Activated CD4-positive, CD25-positive, alpha-beta regulatory T cell treated with anti-CD3 and anti-CD28 coated beads, Interleukin-2, amount 50 U/mL, for 72 hours (primary cell): Measurements from ENCODE around the gene WNT7B.

Source experiments
- DNase-seq: peaks from one replicate; pipeline ENCODE4 v3.0.0; 2021

WNT7B gene

GRCh38 chr22:45969801-45970470, 7.0 kb downstream of the WNT7B start:
- DNase-seq: no peak

- no peak for DNase-seq
These were observed 7.6 kb downstream of the WNT7B start for GRCh38 chr22:45969414-45969799.

- DNase-seq: no peak
These were observed 8.1 kb downstream of the WNT7B start for GRCh38 chr22:45968751-45969413.

- DNase-seq: no peak
These were observed 8.8 kb downstream of the WNT7B start for GRCh38 chr22:45968003-45968650.

DNA sequence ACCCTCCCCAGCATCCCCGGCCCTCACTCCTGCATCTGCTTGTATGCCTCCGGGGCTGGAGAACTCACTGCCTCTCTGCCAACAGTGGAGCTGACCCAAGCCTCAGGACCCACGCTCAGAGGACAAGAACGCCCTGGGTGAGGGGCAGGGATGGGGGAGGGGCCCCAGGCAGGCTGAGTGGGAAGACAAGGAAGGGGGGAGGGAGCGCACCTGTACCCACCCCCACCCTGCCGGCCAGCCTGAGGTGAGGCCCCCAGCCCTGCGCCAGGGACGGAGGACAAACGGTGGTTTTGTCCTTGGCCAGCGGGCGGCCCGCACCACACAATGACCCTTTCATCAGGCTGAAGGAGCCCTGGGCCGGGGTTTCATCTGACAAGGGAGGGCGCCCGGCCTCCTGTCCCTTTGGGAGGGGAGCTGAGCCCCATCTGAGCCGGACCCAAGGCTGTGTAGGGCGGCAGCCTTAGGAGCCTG, 10.0 kb downstream of the WNT7B start:
- DNase-seq: no peak

- no peak for DNase-seq
These were observed 10.6 kb downstream of the WNT7B start for GRCh38 chr22:45966320-45966894.

DNA sequence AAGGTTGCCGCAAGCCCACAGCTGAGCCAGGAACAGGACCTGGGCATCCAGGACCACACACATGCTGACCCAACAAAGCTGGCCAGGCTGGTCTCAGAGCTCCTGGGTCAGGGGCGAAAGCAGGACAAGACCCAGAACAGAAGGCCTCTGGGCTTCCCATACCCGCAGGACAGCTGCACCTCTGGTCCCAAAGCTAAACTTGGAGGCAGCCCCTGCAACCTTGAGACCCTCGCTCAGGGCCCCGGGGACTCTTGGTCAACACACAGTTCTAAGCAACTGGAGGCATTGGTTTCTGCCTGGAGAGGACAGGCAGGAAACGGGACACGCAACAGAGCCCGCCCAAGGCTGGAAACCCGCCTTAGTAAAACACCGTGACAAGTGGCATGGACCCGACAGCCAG, 11.4 kb downstream of the WNT7B start:
- no peak for DNase-seq

DNA sequence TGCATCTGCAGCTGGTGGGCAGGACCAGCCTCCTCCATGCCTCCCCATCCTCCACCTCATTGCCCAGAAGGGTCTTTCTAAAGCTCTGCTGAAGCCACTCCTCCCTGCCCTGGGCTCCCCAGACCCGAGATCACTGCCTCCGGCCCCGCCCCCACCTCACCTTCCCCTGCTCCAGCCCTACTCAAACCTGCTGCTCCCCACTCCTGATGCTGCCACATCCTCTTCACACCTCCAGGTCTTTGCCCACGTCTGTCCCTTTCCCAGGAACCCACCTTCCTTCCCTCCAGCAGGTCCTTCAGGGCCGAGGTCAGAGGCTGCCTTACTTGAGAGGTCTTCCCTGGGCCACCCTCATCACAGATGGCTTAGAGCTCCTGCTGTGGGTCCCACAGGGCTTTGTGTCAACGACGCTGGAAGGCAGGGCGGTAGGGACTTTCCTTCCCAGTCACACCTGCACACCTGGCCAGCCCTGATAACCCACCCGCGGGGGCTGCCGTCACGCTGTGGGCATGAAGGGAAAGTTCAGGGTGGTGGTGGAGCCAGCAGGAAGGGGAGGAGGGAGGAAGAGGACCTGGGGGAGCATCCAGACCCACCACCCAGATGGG, 11.9 kb downstream of the WNT7B start:
- no peak for DNase-seq

GRCh38 chr22:45964372-45964771, 12.6 kb downstream of the WNT7B start:
- DNase-seq: no peak

GRCh38 chr22:45963821-45964220, 13.1 kb downstream of the WNT7B start:
- no peak for DNase-seq

DNA sequence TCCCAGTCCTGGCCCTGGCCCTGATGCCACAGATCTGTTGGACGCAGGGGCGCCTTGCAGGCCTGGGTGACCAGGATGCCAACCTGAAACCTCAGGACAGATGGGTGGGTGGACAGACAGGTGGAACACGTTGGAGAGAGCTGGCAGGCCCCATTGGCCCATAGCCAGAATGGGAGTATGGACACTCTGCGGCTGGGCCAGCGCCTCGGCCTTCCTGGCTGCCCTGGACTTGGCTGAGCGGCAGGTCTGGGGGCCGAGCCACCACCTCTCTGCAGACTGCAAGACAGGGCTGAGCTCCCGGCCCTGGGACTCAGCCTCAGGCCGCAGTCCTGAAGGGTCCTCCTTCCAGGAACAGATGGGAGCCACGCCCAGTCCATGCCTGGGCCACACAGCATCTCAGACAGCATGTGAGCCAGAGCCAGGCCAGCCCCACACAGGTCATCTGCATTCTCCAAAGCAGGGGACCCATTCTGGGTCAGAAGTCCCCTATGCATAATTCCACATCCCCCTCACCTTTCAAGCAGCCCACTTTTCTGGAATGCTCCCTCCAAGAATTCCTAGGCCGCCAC, 14.1 kb downstream of the WNT7B start:
- DNase-seq: no peak

DNA sequence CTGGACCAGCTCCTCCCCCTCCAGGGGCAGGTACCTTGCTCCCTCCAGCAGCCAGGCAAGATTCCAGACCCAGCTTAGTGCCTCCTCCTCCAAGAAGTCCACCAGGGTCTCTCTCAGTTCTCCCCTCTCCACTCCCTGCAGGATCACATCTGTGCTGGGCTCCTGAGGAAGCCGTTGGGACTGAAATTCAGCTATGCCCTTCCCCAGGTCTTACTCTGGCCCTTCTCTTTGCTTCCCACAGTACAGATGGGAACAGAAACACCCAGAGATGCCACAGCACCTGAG, 14.6 kb downstream of the WNT7B start:
- no peak for DNase-seq

- DNase-seq: no peak
These were observed 15.1 kb downstream of the WNT7B start for GRCh38 chr22:45961679-45962433.

GRCh38 chr22:45960477-45961386, 16.2 kb downstream of the WNT7B start:
- no peak for DNase-seq

DNA sequence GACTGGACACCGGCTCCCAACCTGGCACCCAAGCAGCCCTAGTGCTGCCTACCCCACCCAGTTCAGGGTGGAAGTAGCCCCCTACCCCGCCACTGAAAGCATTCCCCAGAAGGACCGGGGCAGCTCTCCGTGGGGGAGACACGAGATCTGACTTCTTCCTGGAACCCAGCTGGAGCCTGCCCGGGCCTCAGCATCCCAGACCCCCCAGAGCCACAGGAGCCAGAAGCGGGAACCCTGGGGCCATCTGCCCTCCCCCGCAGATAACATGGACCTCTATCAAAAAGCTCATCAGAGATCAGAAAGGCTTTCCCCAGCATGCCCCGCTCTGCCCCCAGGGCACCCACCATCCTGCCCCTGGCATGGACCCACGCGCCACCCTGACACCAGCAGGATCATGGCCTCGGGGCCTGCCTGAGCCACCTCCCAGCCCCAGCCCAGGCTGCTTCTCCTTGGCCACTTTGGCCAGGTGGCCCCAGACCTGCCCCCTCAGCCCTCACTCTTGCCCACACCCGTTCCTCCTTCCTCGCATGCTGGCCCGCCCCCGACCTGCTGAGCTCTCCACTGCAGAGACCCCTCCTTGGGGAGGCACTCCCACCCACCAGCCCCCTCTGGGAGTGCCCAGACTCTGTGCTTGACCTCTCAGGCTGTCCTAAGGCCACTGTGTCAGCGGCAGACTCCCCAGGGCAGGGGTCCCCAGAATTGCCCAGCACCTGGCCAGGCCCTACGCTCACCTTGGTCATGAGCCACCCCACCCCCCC, 17.1 kb downstream of the WNT7B start:
- no peak for DNase-seq

DNA sequence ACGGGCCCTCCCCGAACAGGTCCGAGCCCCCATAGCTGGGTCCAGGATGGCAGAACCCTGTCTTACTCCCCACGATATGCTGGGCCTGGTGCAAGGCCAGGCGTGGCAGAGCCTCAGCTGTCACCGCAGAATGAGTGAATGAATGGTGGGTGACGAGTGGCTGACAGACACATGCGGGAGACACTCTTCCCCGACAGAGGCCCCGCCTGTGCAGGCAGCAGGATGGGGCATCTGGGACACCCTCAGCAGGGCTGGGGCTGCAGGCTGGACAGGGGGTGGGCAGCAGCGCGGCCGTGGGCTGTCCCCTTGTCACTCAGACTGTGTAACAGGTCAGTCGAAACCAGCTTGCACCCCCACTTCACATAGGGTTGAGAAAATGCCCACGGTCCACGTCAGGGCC, 18.0 kb downstream of the WNT7B start:
- no peak for DNase-seq

- DNase-seq: no peak
These were observed 19.1 kb downstream of the WNT7B start for GRCh38 chr22:45957826-45958225.

- DNase-seq: no peak
These were observed 23.8 kb downstream of the WNT7B start for GRCh38 chr22:45953178-45953577.

GRCh38 chr22:45952553-45952952, 24.4 kb downstream of the WNT7B start:
- no peak for DNase-seq

GRCh38 chr22:45952151-45952550, 24.8 kb downstream of the WNT7B start:
- no peak for DNase-seq

- no peak for DNase-seq
These were observed 27.1 kb downstream of the WNT7B start for GRCh38 chr22:45949891-45950290.
